ENCODE measurements around the gene CTCFL. TPM values are rescaled to one million over a fixed set of nuclear protein-coding genes. Genes with fewer than 3 reads are reported as not detected.
"Not testable (repeated sequence)": the region's sequence is repeated elsewhere in the genome, so short reads cannot be mapped to it uniquely, and the experiment has no call there.

The CTCFL gene
- total RNA-seq, 1 donor from 2014 or later, result 0.09 TPM

DNA sequence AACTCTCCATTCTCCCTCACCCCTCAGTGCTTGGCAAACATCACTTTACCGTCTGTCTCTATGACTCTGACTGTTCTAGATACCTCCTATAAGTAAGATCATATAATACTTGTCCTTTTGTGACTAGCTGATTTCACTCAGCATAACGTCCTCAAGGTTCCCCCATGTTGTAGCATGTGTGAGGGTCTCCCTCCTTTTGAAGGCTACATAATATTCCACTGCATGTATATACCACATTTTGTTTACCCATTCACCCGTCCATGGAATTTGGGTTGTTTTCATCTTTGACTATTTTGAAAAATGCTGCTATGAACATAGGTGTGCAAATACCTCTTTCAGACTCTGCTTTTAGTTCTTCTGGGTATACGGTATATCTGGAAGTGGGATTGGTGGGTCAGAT is 28.3 kb downstream of the CTCFL start:
- peaks cover 27% of the 10 kb centered on the region for H3K27me3 Mint-ChIP-seq (ENCODE audit: low read depth)
- no peak overlapping the region for H3K27ac Mint-ChIP-seq (ENCODE audit: unreplicated experiment)
- H3K4me3 Mint-ChIP-seq, result no peak overlapping the region
- peaks cover 59% of the 10 kb centered on the region for H3K4me1 Mint-ChIP-seq
- TF ChIP-seq, protein P1, sequence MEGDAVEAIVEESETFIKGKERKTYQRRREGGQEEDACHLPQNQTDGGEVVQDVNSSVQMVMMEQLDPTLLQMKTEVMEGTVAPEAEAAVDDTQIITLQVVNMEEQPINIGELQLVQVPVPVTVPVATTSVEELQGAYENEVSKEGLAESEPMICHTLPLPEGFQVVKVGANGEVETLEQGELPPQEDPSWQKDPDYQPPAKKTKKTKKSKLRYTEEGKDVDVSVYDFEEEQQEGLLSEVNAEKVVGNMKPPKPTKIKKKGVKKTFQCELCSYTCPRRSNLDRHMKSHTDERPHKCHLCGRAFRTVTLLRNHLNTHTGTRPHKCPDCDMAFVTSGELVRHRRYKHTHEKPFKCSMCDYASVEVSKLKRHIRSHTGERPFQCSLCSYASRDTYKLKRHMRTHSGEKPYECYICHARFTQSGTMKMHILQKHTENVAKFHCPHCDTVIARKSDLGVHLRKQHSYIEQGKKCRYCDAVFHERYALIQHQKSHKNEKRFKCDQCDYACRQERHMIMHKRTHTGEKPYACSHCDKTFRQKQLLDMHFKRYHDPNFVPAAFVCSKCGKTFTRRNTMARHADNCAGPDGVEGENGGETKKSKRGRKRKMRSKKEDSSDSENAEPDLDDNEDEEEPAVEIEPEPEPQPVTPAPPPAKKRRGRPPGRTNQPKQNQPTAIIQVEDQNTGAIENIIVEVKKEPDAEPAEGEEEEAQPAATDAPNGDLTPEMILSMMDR (conservative IDR thresholded peaks at IDR 0.05), result no peak
- H3K9me3 Mint-ChIP-seq, result no peaks in the 10 kb centered on the region
- no peak for DNase-seq (ENCODE audit: low read depth, low spot score)
- H3K36me3 Mint-ChIP-seq (ENCODE audit: low read depth), result no peaks in the 10 kb centered on the region

DNA sequence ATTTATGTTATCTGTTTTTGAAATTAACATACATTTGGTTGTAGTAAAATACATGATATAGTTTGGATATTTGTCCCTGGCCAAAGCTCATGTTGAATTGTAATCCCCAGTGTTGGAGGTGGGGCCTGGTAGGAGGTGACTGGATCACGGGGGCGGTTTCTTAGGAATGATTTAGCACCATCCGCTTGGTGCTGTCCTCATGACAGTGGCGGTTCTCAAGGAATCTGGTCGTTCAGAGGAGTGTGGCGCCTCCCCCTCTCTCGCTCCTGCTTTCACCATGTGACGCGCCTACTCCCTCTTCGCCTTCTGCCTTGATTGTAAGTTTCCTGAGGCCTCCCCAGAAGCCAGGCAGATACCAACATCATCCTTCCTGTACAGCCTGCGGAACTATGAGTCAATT is 29.0 kb downstream of the CTCFL start:
- DNase-seq (ENCODE audit: low read depth, low spot score), result no peak
- H3K27me3 Mint-ChIP-seq (ENCODE audit: low read depth), result peaks cover 23% of the 10 kb centered on the region
- no peak overlapping the region for H3K4me3 Mint-ChIP-seq
- H3K36me3 Mint-ChIP-seq (ENCODE audit: low read depth), result no peaks in the 10 kb centered on the region
- TF ChIP-seq, protein P1 (conservative IDR thresholded peaks at IDR 0.05), result no peak
- peaks cover 56% of the 10 kb centered on the region for H3K4me1 Mint-ChIP-seq
- H3K9me3 Mint-ChIP-seq, result no peaks in the 10 kb centered on the region
- H3K27ac Mint-ChIP-seq (ENCODE audit: unreplicated experiment), result no peak overlapping the region

DNA sequence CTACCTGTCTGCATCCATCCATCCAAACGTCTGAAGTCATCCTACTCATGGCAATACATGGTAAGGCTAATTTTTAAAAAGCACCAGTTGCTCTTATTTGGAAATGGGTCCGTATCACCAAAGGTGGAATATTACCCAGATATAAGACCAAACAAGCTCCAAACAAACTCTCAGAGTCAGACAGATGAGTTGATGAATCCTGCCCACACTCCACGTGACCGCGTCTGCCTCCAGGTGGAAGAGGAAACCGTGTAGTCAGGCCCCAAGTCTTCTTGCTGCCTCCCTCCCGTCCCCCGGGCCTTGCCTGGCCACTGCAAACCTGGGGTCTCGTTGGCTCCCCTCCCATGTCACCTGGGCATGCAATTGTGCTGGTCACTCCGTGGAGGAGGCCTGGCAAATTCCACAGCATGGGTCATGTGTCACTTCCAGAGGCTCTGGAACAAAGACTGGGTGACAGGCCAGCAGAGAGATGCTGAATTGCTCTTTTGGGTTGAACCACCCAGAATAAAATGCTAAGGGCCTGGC is 31.8 kb downstream of the CTCFL start:
- H3K4me3 Mint-ChIP-seq, result no peak overlapping the region
- H3K27me3 Mint-ChIP-seq (ENCODE audit: low read depth), result peaks cover 7% of the 10 kb centered on the region
- no peaks in the 10 kb centered on the region for H3K36me3 Mint-ChIP-seq (ENCODE audit: low read depth)
- TF ChIP-seq, protein P1 (conservative IDR thresholded peaks at IDR 0.05), result no peak
- no peaks in the 10 kb centered on the region for H3K9me3 Mint-ChIP-seq
- H3K4me1 Mint-ChIP-seq, result peaks cover 39% of the 10 kb centered on the region
- DNase-seq (ENCODE audit: low read depth, low spot score), result no peak
- no peak overlapping the region for H3K27ac Mint-ChIP-seq (ENCODE audit: unreplicated experiment)

DNA sequence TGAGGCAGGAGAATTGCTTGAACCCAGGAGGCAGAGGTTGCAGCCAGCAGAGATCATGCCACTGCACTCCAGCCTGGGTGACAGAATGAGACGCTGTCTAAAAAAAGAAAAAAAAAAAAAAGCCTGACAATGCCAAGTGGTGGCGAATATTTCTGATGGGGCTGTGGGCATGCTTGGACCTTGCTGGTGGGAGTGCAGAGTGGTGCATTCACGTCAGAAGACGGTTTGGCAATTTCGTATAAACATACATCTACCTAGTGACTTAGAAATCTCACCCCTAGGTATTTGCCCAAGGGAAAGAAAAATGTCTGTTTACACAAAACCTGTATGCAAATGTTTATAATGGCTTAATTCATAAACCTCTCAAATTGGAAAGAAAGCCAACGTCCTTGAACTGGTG is 33.6 kb downstream of the CTCFL start:
- TF ChIP-seq, protein P1 (conservative IDR thresholded peaks at IDR 0.05), result no peak
- peaks cover under 1% of the 10 kb centered on the region for H3K27me3 Mint-ChIP-seq (ENCODE audit: low read depth)
- peaks cover 2% of the 10 kb centered on the region for H3K9me3 Mint-ChIP-seq
- no peak overlapping the region for H3K27ac Mint-ChIP-seq (ENCODE audit: unreplicated experiment)
- H3K4me3 Mint-ChIP-seq, result no peak overlapping the region
- H3K36me3 Mint-ChIP-seq (ENCODE audit: low read depth), result no peaks in the 10 kb centered on the region
- H3K4me1 Mint-ChIP-seq, result peaks cover 39% of the 10 kb centered on the region
- DNase-seq (ENCODE audit: low read depth, low spot score), result no peak

DNA sequence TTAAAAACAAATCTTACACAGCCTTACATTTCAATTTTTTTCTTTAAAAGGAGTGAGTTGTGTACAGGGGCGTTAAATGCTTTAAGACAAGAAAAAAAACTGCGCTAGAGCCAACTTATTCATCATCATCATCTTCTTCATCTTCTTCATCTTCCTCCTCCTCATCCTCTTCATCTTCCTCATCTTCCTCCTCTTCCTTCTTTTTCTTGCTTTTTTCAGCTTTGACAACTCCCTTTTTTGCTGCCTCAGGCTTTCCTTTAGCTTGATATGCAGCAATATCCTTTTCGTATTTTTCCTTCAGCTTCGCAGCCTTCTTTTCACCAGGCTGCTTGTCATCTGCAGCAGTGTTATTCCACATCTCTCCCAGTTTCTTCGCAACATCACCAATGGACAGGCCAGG is 36.7 kb downstream of the CTCFL start:
- not testable (repeated sequence) for DNase-seq (ENCODE audit: low read depth, low spot score)
- H3K4me1 Mint-ChIP-seq, result peaks cover 24% of the 10 kb centered on the region

DNA sequence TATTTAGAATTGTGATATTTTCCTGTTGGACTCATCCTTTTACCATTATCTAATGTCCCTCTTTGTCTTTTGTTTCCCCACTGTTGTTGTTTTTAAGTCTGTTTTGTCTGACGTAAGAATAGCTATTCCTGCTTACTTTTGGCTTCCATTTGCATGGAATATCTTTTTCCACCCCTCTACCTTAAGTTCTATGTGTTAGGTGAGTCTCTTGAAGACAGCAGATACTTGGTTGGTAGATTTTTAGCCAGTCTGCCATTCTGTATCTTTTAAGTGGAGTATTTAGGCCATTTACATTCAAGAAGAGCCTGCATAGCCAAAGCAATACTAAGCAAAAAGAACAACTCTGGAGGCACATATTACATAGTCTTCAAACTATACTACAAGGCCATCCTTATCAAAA is 39.2 kb downstream of the CTCFL start:
- Mint-ChIP-seq H3K27me3 (ENCODE audit: low read depth) (no peaks in the 10 kb centered on the region), H3K27ac (ENCODE audit: unreplicated experiment) (no peak overlapping the region), H3K4me1 (peaks cover 22% of the 10 kb centered on the region), H3K36me3 (ENCODE audit: low read depth) (no peaks in the 10 kb centered on the region), H3K4me3 (no peak overlapping the region), H3K9me3 (peaks cover 2% of the 10 kb centered on the region)
- DNase-seq (ENCODE audit: low read depth, low spot score), result no peak
- TF ChIP-seq, protein P1 (conservative IDR thresholded peaks at IDR 0.05), result no peak

More for the DNA sequence above, 36.7 kb downstream of the CTCFL start:
- not testable (repeated sequence) for H3K9me3 Mint-ChIP-seq; H3K4me3 Mint-ChIP-seq; H3K27ac Mint-ChIP-seq (ENCODE audit: unreplicated experiment); H3K36me3 Mint-ChIP-seq (ENCODE audit: low read depth); H3K27me3 Mint-ChIP-seq (ENCODE audit: low read depth)
